ENCODE measurements around the gene CFAP99.

Gene CFAP99

GRCh38 chr4:2408401-2408958 is 10.3 kb upstream of the CFAP99 start:
- TF ChIP-seq CTCF (IDR thresholded peaks at IDR 0.05; ENCODE audit: control extremely low read depth, extremely low read depth, low read depth, missing control alignments) = no peak
- ChIA-PET POLR2A (interaction anchor here (0.6 kb wide), 1 partner anchor 114 kb away, joined by 4 read pairs; no protein-coding TSS in a partner anchor), CTCF (interaction anchor here (0.6 to 1.3 kb wide), 3 partner anchors 10 to 369 kb away, joined by 3 to 4 read pairs (median 3); partner anchors contain the start of genes CFAP99 and ZFYVE28)
- DNase-seq (ENCODE audit: extremely low spot score) = no peak

- CTCF ChIA-PET = interaction anchor here (0.6 to 1.3 kb wide), 3 partner anchors 10 to 370 kb away, joined by 3 to 4 read pairs (median 3); partner anchors contain the start of genes CFAP99 and ZFYVE28
- POLR2A ChIA-PET = interaction anchor here (0.6 kb wide), 1 partner anchor 115 kb away, joined by 4 read pairs; no protein-coding TSS in a partner anchor
- DNase-seq (ENCODE audit: extremely low spot score) = no peak
- no peak for TF ChIP-seq CTCF (IDR thresholded peaks at IDR 0.05; ENCODE audit: control extremely low read depth, extremely low read depth, low read depth, missing control alignments)
Measured at GRCh38 chr4:2408976-2409375, 9.8 kb upstream of the CFAP99 start.

GRCh38 chr4:2409381-2409783 is 9.4 kb upstream of the CFAP99 start:
- no peak for TF ChIP-seq CTCF (IDR thresholded peaks at IDR 0.05; ENCODE audit: control extremely low read depth, extremely low read depth, low read depth, missing control alignments)
- DNase-seq (ENCODE audit: extremely low spot score) = no peak
- ChIA-PET CTCF (interaction anchor here (1.1 to 1.3 kb wide), 2 partner anchors 9 to 370 kb away, joined by 3 to 4 read pairs; partner anchors contain the start of genes CFAP99 and ZFYVE28), POLR2A (no interaction called here)

- peak; percentile 76 for DNase-seq (ENCODE audit: extremely low spot score)
- ChIA-PET POLR2A (interaction anchor here (1.0 kb wide), 1 partner anchor 9 kb away, joined by 4 read pairs; no protein-coding TSS in a partner anchor), CTCF (interaction anchor here (0.6 to 6.2 kb wide), 9 partner anchors 9 to 191 kb away, joined by 3 to 34 read pairs (median 5); partner anchors contain the start of genes HAUS3, MXD4 and POLN)
- no peak for TF ChIP-seq CTCF (IDR thresholded peaks at IDR 0.05; ENCODE audit: control extremely low read depth, extremely low read depth, low read depth, missing control alignments)
Measured at GRCh38 chr4:2411786-2412510, 6.8 kb upstream of the CFAP99 start.

- DNase-seq (ENCODE audit: extremely low spot score) = peak; percentile 56
- no peak for TF ChIP-seq CTCF (IDR thresholded peaks at IDR 0.05; ENCODE audit: control extremely low read depth, extremely low read depth, low read depth, missing control alignments)
- ChIA-PET POLR2A (interaction anchor here (1.0 kb wide), 1 partner anchor 9 kb away, joined by 4 read pairs; no protein-coding TSS in a partner anchor), CTCF (interaction anchor here (0.6 to 6.2 kb wide), 8 partner anchors 8 to 192 kb away, joined by 3 to 34 read pairs (median 6); partner anchors contain the start of genes HAUS3, MXD4 and POLN)
Measured at GRCh38 chr4:2412534-2412884, 6.2 kb upstream of the CFAP99 start.

GRCh38 chr4:2412885-2413716 is 5.7 kb upstream of the CFAP99 start:
- ChIA-PET CTCF (interaction anchor here (0.6 to 6.2 kb wide), 9 partner anchors 8 to 193 kb away, joined by 3 to 34 read pairs (median 5); partner anchors contain the start of genes HAUS3, MXD4 and POLN), POLR2A (no interaction called here)
- TF ChIP-seq CTCF (IDR thresholded peaks at IDR 0.05; ENCODE audit: control extremely low read depth, extremely low read depth, low read depth, missing control alignments) = peak; percentile 25
- DNase-seq (ENCODE audit: extremely low spot score) = peak; percentile 64
